Psoas muscle (tissue), 8 donors: Measurements from ENCODE around the gene ROBO1. TPM values are rescaled to one million over a fixed set of nuclear protein-coding genes. Genes with fewer than 3 reads are reported as not detected.

Experiments
- ATAC-seq, 4 donors: fragments of 200-7000 bp; cut with Tn5 transposase; one replicate each; pipeline ENCODE4 v1.9.1; 2020; ENCODE audit warnings: moderate library complexity in 3 of 4, mild to moderate bottlenecking in 2 of 4
- DNase-seq, 2 donors: peaks; one replicate each; pipeline ENCODE4 v3.0.0-alpha.2; 2020
- H3K27ac ChIP-seq: fragments of 200-600 bp; one replicate; pipeline ENCODE4 v1.8.0; 2022
- H3K27me3 ChIP-seq, 3 donors: fragments of 200-600 bp in 1 of 3; one replicate each; pipeline versions ENCODE4 v1.6.1 to v1.8.0; 2013 to 2022; ENCODE audit warnings: low read length in 2 of 3, mild to moderate bottlenecking in 2 of 3, moderate library complexity in 1 of 3; ENCODE audit not compliant: insufficient read depth in 3 of 3
- H3K36me3 ChIP-seq, 2 donors: fragments of 200-600 bp in 1 of 2; one replicate each; pipeline versions ENCODE4 v1.6.1 to v1.8.0; 2013 to 2022; ENCODE audit warnings: low read depth in 1 of 2, mild to moderate bottlenecking in 1 of 2, moderate library complexity in 1 of 2; ENCODE audit not compliant: insufficient read depth in 1 of 2
- H3K4me1 ChIP-seq: fragments of 200-600 bp; one replicate; pipeline ENCODE4 v1.8.0; 2022
- H3K4me3 ChIP-seq: fragments of 200-600 bp; one replicate; pipeline ENCODE4 v1.8.0; 2022; ENCODE audit warnings: mild to moderate bottlenecking
- H3K9me3 ChIP-seq: fragments of 200-600 bp; one replicate; pipeline ENCODE4 v1.8.0; 2022
- WGBS, 3 donors: extraction: QIAGEN DNeasy Blood & Tissue Kit; methylation state at CpG; one replicate each; pipeline versions ENCODE4 v1.1.6 to v1.1.7; 2013; 5-methylcytosine and 5-hydroxymethylcytosine counted together
- intact Hi-C, 2 donors: fragments of 100-400 bp; cut with DNase I; formaldehyde crosslinking; loops; one replicate each; pipeline versions ENCODE4 v1.11.0 to v1.14.2; 2022
- polyA plus RNA-seq, 3 donors: library from polyadenylated mRNA; stranded (reverse); fragments of 200-250 nt; gene quantifications; one replicate each; pipeline ENCODE4 v1.2.3, GENCODE V29; 2013
- total RNA-seq, 4 donors: library from RNA; stranded (reverse); fragmentation: NEBNext Ultra II Directional in 2 of 4; extraction: Animal tissue kit (Norgen Biotek cat#: 25700) in 2 of 4; gene quantifications; one replicate each; pipeline versions ENCODE4 v1.2.1 to v1.2.4, GENCODE V29; 2021 to 2023
- TF ChIP-seq, protein P1 (sequence below): fragments of 200-600 bp; IDR thresholded peaks from one replicate; pipeline ENCODE4 v1.8.0; 2022; ENCODE audit warnings: antibody characterized with exemption
- donor health status: healthy with polysubstance abuse.
- donor health status: DM: no; HTN: no; CAD: no; lungs with moderate emphysema.
- donor health status: Bipolar disorder and iron deficiency.
- donor health status: healthy.
- donor health status: DM: yes; HTN: yes; CAD: no.
- donor health status: DM: no; HTN: no; CAD: no.
- donor health status: DM: no; HTN: no; CAD: no.
- donor health status: DM: yes; HTN: yes; CAD: no.

ROBO1 gene
- total and polyA plus RNA-seq, 7 donors = 0.52 to 14.0 (median 4.9) TPM

DNA sequence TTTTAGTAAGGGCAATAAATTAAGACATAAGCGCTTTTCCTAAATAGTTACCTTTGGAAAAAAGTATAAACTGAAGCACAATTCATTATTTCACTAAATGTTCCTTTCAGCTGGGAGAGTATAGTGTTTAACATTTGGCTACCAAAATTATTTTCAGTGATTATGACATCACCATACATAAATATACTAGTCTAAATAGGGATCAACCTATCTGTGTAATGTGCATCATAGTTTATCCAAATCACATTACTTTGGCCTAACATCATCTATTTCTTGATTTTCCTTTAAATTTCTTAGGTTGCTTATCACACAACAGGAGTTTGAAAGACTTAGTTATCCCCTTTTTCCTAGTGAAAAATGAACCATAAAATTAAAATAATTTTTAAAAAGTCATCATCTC, 738.9 kb downstream of the ROBO1 start:
- Histone ChIP-seq H3K4me3 (no peak overlapping the region), H3K27ac (no peak overlapping the region), H3K36me3 (no peaks in the 10 kb centered on the region), H3K4me1 (no peaks in the 10 kb centered on the region), H3K9me3 (no peaks in the 10 kb centered on the region), H3K27me3 (no peaks in the 10 kb centered on the region)
- no peak for ATAC-seq
- DNase-seq = no peak
- TF ChIP-seq, protein P1, sequence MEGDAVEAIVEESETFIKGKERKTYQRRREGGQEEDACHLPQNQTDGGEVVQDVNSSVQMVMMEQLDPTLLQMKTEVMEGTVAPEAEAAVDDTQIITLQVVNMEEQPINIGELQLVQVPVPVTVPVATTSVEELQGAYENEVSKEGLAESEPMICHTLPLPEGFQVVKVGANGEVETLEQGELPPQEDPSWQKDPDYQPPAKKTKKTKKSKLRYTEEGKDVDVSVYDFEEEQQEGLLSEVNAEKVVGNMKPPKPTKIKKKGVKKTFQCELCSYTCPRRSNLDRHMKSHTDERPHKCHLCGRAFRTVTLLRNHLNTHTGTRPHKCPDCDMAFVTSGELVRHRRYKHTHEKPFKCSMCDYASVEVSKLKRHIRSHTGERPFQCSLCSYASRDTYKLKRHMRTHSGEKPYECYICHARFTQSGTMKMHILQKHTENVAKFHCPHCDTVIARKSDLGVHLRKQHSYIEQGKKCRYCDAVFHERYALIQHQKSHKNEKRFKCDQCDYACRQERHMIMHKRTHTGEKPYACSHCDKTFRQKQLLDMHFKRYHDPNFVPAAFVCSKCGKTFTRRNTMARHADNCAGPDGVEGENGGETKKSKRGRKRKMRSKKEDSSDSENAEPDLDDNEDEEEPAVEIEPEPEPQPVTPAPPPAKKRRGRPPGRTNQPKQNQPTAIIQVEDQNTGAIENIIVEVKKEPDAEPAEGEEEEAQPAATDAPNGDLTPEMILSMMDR = no peak
- 97 to 100% (median 97%) methylated on average over 1 of the region's 1 CpG for WGBS, 3 donors
- intact Hi-C loops = no loop called here

DNA sequence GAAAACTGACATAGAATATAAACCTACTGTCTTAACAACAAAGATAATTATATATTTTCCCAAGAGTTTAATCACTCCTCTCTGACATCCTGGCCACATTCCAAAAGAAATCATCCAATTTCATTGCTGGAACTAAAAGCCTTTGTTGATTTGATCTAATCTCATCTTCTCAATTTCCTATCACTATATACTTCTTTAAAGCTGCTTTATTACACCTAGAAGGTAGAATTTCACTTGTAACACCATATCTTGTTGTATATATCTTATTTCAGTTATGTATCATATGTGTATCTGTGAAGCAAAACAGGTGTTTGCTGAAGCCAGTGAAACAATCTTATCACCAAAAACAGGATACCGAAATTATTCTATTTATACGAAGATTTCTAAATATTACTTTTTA, 740.2 kb downstream of the ROBO1 start:
- no peak for ATAC-seq
- Histone ChIP-seq H3K27me3 (no peaks in the 10 kb centered on the region), H3K9me3 (no peaks in the 10 kb centered on the region), H3K4me3 (no peak overlapping the region), H3K27ac (no peak overlapping the region), H3K4me1 (no peaks in the 10 kb centered on the region), H3K36me3 (no peaks in the 10 kb centered on the region)
- WGBS, 3 donors = 73 to 87% (median 86%) methylated on average over 2 of the region's 2 CpGs
- intact Hi-C loops = no loop called here
- TF ChIP-seq, protein P1 = no peak
- no peak for DNase-seq

DNA sequence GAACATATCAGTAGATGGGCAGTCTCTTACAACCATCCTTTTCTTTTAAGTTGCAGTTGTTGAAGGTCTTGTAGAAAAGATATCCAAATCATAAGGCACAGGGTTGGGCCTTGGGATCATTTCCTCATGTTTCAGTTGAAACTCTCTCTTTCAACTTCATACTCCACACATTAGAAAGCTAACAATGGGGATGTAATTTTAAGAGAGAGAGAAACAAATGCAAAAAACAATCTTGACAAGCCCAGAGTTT, 747.9 kb downstream of the ROBO1 start:
- no peak for ATAC-seq
- intact Hi-C loops = loop anchor here in 1 of 2 donors (5.0 kb wide), 1 partner anchor 353 kb away; no protein-coding TSS in a partner anchor
- no peaks in the 10 kb centered on the region for H3K9me3 ChIP-seq

DNA sequence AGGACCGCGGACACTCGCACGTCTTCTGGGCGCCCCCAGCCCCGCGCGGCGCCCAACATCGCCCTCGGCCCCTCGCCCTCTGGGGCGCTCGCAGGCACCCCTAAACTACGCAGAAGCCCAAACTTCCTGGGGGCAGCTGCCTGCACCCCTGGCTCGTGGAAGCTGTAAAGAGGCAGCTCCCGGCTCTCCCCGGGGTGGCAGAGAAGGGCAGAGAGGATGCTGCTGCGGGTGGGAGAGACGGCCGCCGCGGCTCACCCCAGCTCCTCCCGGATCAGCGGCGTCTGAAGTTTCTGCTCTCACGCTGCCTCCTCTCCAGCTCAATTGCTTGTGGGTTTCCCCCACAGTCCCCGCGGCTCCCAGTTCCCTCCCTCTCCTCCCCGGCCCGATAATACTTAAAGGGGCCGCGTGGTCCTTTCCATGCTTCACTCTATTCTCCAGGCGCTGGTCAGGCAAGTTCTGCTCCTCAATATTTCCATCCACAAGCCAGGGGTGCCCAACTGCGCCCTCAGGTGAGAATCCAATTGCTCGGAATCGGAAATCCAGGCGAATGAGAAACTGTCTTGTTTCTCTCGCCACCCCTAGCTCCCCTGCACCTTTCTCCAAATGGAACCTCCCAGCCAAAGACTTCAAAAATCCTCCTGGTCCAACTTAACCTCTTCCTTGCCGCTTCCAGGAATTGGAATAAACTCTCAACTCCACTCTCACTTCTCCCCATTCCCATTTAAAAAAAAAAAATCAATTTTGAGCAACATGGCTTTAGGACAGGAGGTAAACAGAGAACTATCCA, 748.5 kb downstream of the ROBO1 start:
- 1 to 3% (median 2%) methylated on average over 38 to 40 of the region's 40 CpGs for whole genome bisulfite sequencing, 3 donors
- H3K27ac ChIP-seq = peak overlapping the region; percentile 83
- peak overlapping the region; percentile 90 for H3K4me3 ChIP-seq
- intact Hi-C loops = loop anchor here in 1 of 2 donors (5.0 kb wide), 1 partner anchor 352 kb away; no protein-coding TSS in a partner anchor
- ATAC-seq (peak; percentile 81 to 84 (median 84)), DNase-seq (peak; percentile 75 to 87)
- no peaks in the 10 kb centered on the region for H3K36me3 ChIP-seq
- H3K4me1 ChIP-seq = peaks cover 6% of the 10 kb centered on the region
- TF ChIP-seq, protein P1 = no peak
- peaks cover 0 to 3% (median 0%) of the 10 kb centered on the region in 3 donors for H3K27me3 ChIP-seq
- H3K9me3 ChIP-seq = no peaks in the 10 kb centered on the region

More for the DNA sequence above, 747.9 kb downstream of the ROBO1 start:
- H3K4me3 ChIP-seq = peak overlapping the region; percentile 90
- DNase-seq = no peak
- no peaks in the 10 kb centered on the region for H3K36me3 ChIP-seq
- TF ChIP-seq, protein P1 = no peak
- peaks cover 0 to 3% (median 0%) of the 10 kb centered on the region in 3 donors for H3K27me3 ChIP-seq
- H3K4me1 ChIP-seq = peaks cover 6% of the 10 kb centered on the region
- peak overlapping the region; percentile 83 for H3K27ac ChIP-seq
